ENCODE measurements around the gene AFAP1L1.
"Not testable (repeated sequence)": the region's sequence is repeated elsewhere in the genome, so short reads cannot be mapped to it uniquely, and the experiment has no call there.

Gene AFAP1L1

DNA sequence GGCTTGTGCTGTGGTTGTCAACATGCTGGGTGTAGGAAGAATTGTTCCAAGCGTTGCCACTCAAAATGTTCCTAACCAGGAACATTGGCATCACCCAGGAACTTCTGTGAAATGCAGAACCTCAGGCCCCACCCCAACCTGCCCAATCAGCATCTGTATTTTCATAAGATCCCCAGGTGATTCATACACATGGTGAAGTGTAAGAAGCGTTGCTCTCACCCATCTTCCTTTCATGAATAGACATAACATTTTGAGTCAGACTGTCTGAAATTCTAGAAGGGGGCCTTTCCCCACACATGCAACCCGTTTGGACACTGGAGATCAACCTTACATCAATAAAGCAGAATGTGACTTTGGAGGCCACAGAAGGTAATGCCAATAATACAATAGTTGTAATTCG, 9.3 kb upstream of the AFAP1L1 start:
- DNase-seq, result no peak

- peak; percentile 51 for DNase-seq
Measured at GRCh38 chr5:149264439-149265067, 7.1 kb upstream of the AFAP1L1 start.

DNA sequence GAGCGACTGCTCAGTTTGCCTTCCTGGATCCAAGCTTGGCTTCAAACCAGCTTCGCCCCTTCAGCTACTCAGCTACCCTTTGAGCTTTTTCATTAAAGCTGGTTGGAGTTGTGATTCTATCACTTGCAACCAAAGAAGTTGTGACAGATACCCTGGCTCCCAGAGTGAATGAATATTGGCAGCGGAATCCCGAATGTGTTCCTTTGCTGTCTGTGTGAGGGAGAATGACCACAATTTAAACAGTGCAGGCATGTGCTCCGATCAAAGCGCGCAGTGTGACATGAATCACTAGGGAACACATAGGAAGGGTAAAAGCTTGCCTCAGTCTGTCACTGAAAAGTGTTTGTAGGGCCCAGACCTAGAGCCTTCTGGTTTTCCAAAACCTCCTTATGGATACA, 6.6 kb upstream of the AFAP1L1 start:
- DNase-seq, result no peak

GRCh38 chr5:149265597-149265996, 6.1 kb upstream of the AFAP1L1 start:
- no peak for DNase-seq

DNA sequence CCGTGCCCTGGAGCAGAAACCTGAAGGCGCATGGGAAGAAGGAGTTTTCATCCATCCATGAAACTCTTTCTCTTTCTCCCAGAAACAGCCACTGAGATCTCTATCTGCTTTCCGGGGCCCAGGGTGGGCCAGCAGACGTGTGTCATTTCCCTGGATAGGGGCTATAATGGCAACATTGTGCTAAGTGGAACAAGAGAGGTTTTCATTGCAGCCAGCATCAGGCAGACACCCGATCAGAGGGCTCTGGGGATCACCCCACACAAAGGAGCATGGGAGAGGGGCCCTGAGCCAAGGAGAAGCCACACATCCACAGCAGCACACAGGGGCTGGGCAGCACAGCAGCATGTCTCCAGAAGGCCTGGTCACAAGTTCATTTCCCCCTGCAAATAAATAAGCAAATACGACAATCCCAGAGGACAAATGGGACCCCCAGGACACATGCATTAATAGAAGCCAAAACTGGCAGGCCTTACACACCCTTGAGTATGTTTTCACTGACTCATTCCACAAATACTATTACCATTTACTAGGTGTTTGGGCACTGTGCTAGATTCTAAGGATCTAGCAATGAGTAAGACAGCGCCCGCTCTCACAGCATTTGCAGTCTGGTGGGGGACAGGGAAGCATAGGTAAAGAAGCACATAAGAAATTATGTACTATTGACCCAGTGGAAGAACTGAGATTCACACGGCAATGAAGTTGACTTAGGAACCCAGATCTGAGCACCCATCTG, 4.3 kb upstream of the AFAP1L1 start:
- no peak for DNase-seq

DNA sequence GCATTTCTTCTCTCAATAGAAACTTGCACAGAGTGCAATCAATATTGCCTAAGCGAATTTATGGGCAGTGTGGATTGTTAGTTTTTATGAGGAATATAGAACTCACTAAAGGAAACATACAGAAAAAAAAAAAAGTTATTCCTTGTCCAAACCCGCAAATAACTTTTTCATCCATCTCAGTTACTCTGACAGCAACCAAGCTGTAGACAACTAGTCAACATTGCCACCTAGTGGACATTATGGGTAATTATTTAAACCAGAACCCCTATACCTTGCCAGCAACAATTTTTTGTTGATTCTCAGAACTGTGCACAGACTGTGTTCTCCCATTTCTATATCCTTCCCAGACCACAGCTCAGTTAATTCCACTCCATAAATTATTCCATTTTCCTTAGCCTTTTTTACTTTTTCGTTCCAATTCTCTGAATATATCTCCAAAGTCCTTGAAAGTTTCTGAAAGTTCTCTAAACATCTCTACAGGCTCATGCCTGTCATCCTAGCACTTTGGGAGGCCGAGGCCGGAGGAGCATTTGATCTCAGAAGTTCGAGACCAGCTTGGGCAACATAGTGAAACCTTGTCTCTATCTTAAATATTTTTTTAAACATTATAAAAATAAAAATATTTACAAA, 2.6 kb upstream of the AFAP1L1 start:
- peak; percentile 47 for DNase-seq

- DNase-seq, result no peak
Measured at GRCh38 chr5:149271195-149271715, 404 bp upstream of the AFAP1L1 start.

DNA sequence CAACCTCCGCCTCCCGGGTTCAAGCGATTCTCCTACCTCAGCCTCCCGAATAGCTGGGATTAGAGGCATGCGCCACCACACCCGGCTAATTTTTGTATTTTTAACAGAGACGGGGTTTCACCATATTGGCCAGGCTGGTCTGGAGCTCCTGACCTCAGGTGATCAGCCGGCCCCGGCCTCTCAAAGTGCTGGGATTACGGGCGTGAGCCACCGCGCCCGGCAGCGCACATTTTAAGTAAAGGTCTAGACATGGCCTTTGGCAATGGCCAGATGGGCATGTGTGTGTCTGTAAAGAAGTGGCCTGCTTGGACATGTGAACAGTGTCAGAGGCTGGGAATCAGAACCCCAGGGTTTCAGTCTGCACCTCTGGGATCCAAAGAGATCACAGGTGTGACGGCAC, 1.1 kb downstream of the AFAP1L1 start:
- DNase-seq, result not testable (repeated sequence)

DNA sequence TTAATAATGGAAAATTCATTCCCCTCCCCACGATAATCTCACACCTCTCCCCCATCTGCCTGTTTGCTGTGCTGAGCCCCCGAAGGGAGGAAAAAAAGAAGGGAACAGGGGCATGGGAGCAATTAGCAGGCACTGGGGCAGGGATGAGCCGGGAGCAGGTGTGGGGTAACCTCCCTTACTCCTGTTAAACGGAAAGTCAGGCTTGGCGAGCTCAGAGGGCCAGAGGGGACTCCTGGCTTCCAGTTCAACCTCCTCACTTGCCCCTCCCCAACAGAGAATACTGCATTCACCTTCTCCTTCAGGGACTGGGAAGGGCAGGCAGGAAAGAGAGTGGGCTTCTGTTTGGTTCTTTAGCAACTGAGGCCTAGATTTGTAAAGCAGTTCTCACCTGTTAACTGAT, 1.6 kb downstream of the AFAP1L1 start:
- no peak for DNase-seq

DNA sequence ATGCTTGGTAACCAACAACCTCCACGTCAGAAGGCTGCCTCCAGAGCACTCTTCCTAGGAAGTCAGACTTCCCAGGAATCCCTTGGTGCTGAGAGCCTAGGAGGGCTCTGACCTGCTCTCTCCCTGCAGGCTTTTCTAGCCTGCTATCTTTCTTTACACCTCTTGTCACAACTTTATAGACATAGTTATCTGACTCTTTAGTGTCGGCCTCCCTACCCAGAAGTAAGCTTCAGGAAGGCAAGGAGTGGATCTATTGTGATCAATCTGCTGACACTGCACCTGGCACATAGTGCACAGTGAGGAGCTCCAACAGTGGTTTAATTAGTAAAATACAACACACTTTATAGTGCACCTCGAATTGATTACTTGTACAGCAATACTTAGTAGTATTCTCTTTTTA, 2.3 kb downstream of the AFAP1L1 start:
- DNase-seq, result no peak

GRCh38 chr5:149274939-149275338, 3.3 kb downstream of the AFAP1L1 start:
- DNase-seq, result no peak

GRCh38 chr5:149277801-149278200, 6.1 kb downstream of the AFAP1L1 start:
- no peak for DNase-seq

GRCh38 chr5:149278451-149279210, 7.0 kb downstream of the AFAP1L1 start:
- DNase-seq, result no peak

DNA sequence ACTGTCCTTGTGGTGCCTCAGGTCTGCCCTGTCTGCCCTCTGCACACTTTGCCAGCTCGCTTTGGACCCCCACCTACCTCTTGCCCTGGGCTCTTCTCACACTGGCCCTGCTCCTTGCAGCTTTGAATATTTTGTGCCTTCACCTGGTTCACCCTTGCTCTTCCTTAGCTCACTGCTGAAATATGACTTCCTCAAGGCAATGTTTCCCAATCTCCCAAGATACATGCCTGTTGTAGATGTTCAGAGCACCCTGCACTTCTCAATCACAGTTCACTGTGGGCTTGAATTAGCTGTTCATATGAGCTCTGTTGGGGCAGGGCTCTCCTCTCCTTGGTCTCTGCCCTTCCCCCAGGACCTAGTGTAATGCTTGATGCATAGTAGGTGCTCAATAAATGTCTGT, 8.0 kb downstream of the AFAP1L1 start:
- DNase-seq, result no peak

DNA sequence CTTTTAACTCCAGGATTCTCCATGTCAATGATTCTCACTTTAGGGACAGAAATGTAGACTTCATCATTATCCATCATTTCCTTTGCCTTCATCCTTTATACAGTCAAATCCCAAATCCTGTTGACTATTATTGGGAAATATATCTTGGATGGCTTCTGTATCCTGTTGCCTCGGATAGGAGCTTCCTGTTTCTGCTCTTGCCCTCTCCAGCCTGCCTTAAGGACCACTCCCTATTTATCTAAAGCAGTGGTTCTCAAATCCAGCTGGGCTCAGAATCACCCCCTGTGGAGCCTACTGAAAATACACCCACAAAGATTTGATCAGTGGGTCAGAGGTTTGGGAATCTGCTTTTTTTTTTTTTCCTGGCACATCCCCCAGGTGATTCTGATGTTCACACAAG, 8.5 kb downstream of the AFAP1L1 start:
- DNase-seq, result no peak

DNA sequence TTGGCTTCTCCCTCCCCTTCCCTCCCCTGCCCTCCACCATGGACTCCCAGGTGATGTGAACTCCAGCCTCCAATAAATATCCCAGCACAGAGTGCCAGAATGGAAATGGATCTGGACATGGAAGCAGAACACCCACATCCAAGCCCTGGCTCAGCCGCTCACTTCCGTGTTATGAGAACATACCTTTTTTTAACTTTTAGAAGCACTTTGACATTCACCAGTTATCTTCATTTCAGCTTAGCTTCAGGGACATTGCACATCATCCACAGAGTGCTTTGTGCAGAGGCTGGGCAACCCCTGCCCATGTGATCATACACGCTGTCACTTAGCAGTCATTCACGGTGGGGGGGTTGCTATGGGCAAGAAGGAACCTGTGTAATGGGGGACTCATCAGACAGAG, 9.1 kb downstream of the AFAP1L1 start:
- no peak for DNase-seq

- DNase-seq, result no peak
Measured at GRCh38 chr5:149282027-149282965, 10.6 kb downstream of the AFAP1L1 start.

GRCh38 chr5:149282966-149283332, 11.3 kb downstream of the AFAP1L1 start:
- DNase-seq, result no peak

DNA sequence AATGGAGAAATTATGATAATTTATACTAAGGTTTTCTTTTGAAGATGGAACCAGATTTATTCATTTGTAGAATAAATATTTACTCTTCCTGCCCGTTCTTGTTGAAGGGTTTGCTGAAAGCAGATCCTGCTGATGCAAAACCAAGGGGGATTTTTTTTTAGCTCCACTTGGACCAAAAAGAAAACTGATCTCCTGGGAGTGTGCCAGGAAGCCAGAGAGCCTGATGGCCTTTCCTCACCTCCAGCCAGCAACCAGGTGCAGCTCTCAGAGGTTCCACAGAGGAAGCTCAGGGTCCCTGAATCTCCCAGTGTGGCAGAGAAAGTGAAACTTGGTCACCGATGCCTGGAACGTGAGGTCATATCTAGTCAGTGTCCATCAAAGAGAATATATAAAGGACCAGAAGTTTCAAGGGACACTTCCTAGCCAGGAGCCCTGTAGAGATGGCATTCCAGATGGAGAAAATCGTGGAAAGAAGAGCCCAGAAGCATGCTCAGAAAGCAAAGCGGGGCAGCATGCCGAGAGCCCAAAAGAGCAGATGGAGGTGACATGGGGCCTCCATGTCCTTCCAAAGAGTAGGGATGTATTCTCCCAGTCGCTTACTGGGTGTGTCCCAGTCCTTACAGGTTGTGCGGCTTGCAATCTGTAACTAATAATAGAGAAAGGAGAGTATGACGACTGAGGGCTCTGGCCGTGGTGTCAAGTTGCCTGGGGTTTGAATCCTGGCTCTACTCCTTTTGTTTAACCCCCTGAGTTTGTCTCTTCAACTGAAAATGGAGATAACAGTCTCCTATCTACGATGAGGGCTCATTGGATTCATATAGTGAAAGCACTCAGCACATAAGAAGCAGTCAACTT, 12.2 kb downstream of the AFAP1L1 start:
- DNase-seq, result no peak

DNA sequence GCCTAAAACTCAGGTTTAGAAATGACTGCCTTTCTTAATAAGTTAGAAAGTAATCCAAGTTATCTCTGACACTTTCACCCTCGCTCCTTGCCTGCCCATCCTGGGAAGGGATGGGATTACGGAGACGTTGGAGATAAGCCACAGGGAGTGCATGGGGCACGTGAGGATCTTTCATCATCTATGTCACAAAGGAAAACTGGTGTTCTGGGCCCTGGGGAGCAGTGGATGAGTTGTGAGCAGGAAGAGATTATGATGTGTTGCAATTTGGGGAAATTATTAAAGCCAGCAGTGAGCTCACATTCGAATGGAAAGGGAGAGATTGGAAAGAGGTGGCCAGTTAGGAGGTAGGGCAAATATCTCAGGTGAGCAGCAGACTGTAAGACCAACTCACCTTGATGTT, 12.8 kb downstream of the AFAP1L1 start:
- DNase-seq, result no peak

DNA sequence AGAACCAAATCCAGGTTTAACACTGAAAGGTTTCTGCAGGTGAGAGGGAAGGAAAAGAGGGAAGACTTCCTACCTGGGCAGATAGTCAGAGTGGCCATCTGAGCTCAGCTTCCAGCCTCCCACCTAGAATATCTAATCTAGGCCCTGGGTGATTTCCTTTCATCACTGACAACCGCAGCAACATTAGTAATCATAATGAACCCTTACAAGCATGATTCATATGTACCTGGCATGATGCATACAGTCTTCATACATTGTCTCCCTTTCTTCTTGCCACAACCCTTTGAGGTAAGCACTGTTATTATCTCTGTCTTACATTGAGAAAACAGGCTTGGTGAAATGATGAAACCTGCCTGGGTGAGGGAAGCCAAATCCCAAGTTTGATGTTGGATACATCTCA, 13.5 kb downstream of the AFAP1L1 start:
- DNase-seq, result no peak
